Measurements from ENCODE around the gene MEIOSIN.
"Not testable (repeated sequence)": the region's sequence is repeated elsewhere in the genome, so short reads cannot be mapped to it uniquely, and the experiment has no call there.

Gene MEIOSIN

GRCh38 chr19:45717131-45717982 lies 15.9 kb upstream of the MEIOSIN start:
- Mint-ChIP-seq H3K36me3 (ENCODE audit: low read depth) (peaks cover 33% of the 10 kb centered on the region), H3K4me1 (peaks cover 53% of the 10 kb centered on the region), H3K27ac (peak overlapping the region; percentile 98), H3K9me3 (no peaks in the 10 kb centered on the region), H3K27me3 (ENCODE audit: low read depth, poor library complexity) (no peaks in the 10 kb centered on the region), H3K4me3 (peak overlapping the region; percentile 85)
- peak; percentile 97 for DNase-seq
- no peak for TF ChIP-seq CTCF (IDR thresholded peaks at IDR 0.05)

DNA sequence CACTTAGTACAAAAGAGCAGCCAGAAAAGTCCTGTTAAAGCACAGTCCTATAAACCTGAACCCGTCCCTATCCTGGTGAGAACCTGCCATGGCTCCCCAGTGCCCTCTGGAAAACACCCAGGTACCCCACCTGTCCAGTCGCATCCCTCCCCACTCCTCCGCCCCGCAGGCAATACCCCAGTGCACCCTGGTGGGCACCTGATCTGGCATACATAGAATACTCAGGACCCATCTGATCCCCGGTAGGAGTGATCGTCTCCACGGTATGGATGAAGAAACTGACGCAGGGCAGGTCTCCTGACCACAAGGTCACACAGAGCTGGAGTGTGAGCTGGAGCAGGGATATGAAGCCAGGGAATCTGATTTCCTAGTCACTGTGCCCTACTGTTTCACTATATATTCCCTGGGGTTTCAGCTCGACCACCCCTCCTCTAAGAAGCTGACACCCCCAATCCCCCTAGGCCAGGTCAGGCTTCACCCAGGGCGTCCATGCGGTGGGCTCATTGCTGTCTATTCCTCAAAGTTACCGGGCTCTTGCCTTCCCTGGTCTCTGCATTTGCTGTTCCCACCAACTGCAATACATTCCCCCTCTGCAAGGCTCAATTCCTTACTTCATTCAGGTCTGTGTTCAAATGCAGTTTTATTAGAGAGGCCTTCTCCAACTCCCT lies 15.1 kb upstream of the MEIOSIN start:
- Mint-ChIP-seq H3K36me3 (ENCODE audit: low read depth) (peaks cover 35% of the 10 kb centered on the region), H3K9me3 (no peaks in the 10 kb centered on the region), H3K27ac (peak overlapping the region; percentile 98), H3K4me1 (peaks cover 53% of the 10 kb centered on the region), H3K27me3 (ENCODE audit: low read depth, poor library complexity) (no peaks in the 10 kb centered on the region), H3K4me3 (peak overlapping the region; percentile 85)
- DNase-seq, result no peak
- TF ChIP-seq CTCF (IDR thresholded peaks at IDR 0.05), result no peak

- not testable (repeated sequence) for H3K4me3 Mint-ChIP-seq; H3K27ac Mint-ChIP-seq; H3K9me3 Mint-ChIP-seq; DNase-seq; H3K27me3 Mint-ChIP-seq (ENCODE audit: low read depth, poor library complexity)
- peaks cover 47% of the 10 kb centered on the region for H3K36me3 Mint-ChIP-seq (ENCODE audit: low read depth)
- peaks cover 43% of the 10 kb centered on the region for H3K4me1 Mint-ChIP-seq
Observed at GRCh38 chr19:45720065-45720464, 13.2 kb upstream of the MEIOSIN start.

DNA sequence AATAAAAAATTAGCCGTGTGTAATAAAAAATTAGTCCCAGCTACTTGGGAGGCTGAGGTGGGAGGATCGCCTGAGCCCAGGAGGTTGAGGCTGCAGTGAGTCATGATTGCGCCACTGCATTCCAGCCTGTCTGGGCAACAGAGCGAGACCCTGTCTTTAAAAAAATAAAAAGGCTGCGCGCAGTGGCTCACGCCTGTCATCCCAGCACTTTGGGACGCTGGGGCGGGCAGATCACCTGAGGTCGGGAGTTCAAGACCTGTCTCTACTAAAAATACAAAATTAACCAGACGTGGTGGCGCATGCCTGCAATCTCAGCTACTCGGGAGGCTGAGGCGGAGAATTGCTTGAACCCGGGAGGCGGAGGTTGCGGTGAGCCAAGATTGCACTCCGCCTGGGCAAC lies 4.6 kb upstream of the MEIOSIN start:
- DNase-seq; H3K36me3 Mint-ChIP-seq (ENCODE audit: low read depth); H3K27me3 Mint-ChIP-seq (ENCODE audit: low read depth, poor library complexity); H3K9me3 Mint-ChIP-seq; H3K27ac Mint-ChIP-seq: not testable (repeated sequence)
- H3K4me3 Mint-ChIP-seq, result peak overlapping the region; percentile 49
- H3K4me1 Mint-ChIP-seq, result peaks cover 23% of the 10 kb centered on the region

- Mint-ChIP-seq H3K4me3 (peak overlapping the region; percentile 95), H3K4me1 (peaks cover 23% of the 10 kb centered on the region), H3K27ac (peak overlapping the region; percentile 43), H3K27me3 (ENCODE audit: low read depth, poor library complexity) (peaks cover 4% of the 10 kb centered on the region), H3K36me3 (ENCODE audit: low read depth) (no peaks in the 10 kb centered on the region), H3K9me3 (no peaks in the 10 kb centered on the region)
- TF ChIP-seq CTCF (IDR thresholded peaks at IDR 0.05), result no peak
- no peak for DNase-seq
Observed at GRCh38 chr19:45729800-45730290, 3.4 kb upstream of the MEIOSIN start.

GRCh38 chr19:45730368-45731288 lies 2.6 kb upstream of the MEIOSIN start, which contains the start of gene FBXO46:
FBXO46 (minus strand) TSS chr19:45730896; CDS start chr19:45713495, 17,401 bp downstream.
- H3K4me1 Mint-ChIP-seq, result peaks cover 23% of the 10 kb centered on the region
- no peaks in the 10 kb centered on the region for H3K36me3 Mint-ChIP-seq (ENCODE audit: low read depth)
- no peaks in the 10 kb centered on the region for H3K9me3 Mint-ChIP-seq
- peak within 1 kb of the TSS; percentile 95 for H3K4me3 Mint-ChIP-seq
- TF ChIP-seq CTCF (IDR thresholded peaks at IDR 0.05), result no peak
- DNase-seq, result peak; percentile 93
- H3K27ac Mint-ChIP-seq, result peak within 1 kb of the TSS; percentile 43
- H3K27me3 Mint-ChIP-seq (ENCODE audit: low read depth, poor library complexity), result peaks cover 4% of the 10 kb centered on the region

All from nephron progenitor cell (in vitro differentiated cells).